Uterus (tissue), 2 donors: Measurements from ENCODE around the gene LYRM4.

Source experiments
- POLR2A ChIP-seq, 2 donors: fragments of 450-650 bp; IDR thresholded peaks; one replicate each; pipeline ENCODE4 v1.6.1; 2016; ENCODE audit warnings: antibody characterized with exemption in 2 of 2, mild to moderate bottlenecking in 1 of 2, moderate library complexity in 1 of 2
- TF ChIP-seq, protein P1 (sequence below), 4 experiments: fragments of 200-600 bp in 2 of 4; fragments of 450-650 bp in 2 of 4; sonication (generic) in 2 of 4; IDR thresholded peaks; one replicate each; pipeline ENCODE4 v1.5.1; 2016 to 2019; ENCODE audit warnings: antibody characterized with exemption in 4 of 4, mild to moderate bottlenecking in 2 of 4, moderate library complexity in 1 of 4

DNA sequence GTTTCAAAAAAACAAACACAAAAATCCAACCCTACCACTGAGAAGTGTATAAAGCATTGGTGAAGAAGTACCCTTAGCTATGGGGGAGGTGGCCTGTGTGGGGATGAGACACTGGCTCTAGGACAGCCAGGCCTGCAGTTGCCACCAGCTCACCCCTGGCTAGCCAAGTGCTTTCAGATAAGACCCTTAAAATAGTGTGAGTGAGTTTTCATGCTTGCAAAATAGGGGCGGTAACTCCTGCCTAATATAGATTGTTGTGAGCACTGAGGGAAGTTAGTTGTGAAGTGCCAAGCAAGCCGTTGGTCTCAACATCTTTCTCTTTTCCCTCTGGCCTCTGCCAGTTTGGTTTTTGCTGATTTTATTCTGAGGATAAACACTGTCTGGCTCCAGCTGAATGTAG, 164.3 kb downstream of the LYRM4 start:
- TF ChIP-seq, protein P1, sequence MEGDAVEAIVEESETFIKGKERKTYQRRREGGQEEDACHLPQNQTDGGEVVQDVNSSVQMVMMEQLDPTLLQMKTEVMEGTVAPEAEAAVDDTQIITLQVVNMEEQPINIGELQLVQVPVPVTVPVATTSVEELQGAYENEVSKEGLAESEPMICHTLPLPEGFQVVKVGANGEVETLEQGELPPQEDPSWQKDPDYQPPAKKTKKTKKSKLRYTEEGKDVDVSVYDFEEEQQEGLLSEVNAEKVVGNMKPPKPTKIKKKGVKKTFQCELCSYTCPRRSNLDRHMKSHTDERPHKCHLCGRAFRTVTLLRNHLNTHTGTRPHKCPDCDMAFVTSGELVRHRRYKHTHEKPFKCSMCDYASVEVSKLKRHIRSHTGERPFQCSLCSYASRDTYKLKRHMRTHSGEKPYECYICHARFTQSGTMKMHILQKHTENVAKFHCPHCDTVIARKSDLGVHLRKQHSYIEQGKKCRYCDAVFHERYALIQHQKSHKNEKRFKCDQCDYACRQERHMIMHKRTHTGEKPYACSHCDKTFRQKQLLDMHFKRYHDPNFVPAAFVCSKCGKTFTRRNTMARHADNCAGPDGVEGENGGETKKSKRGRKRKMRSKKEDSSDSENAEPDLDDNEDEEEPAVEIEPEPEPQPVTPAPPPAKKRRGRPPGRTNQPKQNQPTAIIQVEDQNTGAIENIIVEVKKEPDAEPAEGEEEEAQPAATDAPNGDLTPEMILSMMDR (IDR thresholded peaks at IDR 0.05), result no peak
- TF ChIP-seq POLR2A (IDR thresholded peaks at IDR 0.05), result no peak
